Measurements from ENCODE around the gene PTPN22.

Gene PTPN22

GRCh38 chr1:113804421-113805255, 66.9 kb downstream of the PTPN22 start:
- Mint-ChIP-seq H3K36me3 (peaks cover 42% of the 10 kb centered on the region), H3K4me1 (peaks cover 77% of the 10 kb centered on the region), H3K9me3 (no peaks in the 10 kb centered on the region), H3K27ac (no peak overlapping the region), H3K4me3 (peak overlapping the region; percentile 36)
- no peak for DNase-seq (ENCODE audit: low spot score in 2 of 2)
- ATAC-seq, result peak; percentile 74

GRCh38 chr1:113802367-113803007, 69.0 kb downstream of the PTPN22 start:
- H3K4me3 Mint-ChIP-seq, result peak overlapping the region; percentile 28
- DNase-seq (ENCODE audit: low spot score in 2 of 2), result no peak
- peak; percentile 90 for ATAC-seq
- H3K4me1 Mint-ChIP-seq, result peaks cover 68% of the 10 kb centered on the region
- no peaks in the 10 kb centered on the region for H3K9me3 Mint-ChIP-seq
- peaks cover 38% of the 10 kb centered on the region for H3K36me3 Mint-ChIP-seq
- no peak overlapping the region for H3K27ac Mint-ChIP-seq

GRCh38 chr1:113800487-113800886, 71.0 kb downstream of the PTPN22 start:
- Mint-ChIP-seq H3K9me3 (no peaks in the 10 kb centered on the region), H3K36me3 (peaks cover 39% of the 10 kb centered on the region), H3K27ac (no peak overlapping the region), H3K4me1 (peaks cover 57% of the 10 kb centered on the region), H3K4me3 (peak overlapping the region; percentile 11)
- DNase-seq (ENCODE audit: low spot score in 2 of 2) (no peak), ATAC-seq (no peak)

GRCh38 chr1:113797472-113797871, 74.0 kb downstream of the PTPN22 start:
- Mint-ChIP-seq H3K4me3 (no peak overlapping the region), H3K4me1 (peaks cover 51% of the 10 kb centered on the region)

GRCh38 chr1:113793878-113794834, 77.4 kb downstream of the PTPN22 start:
- Mint-ChIP-seq H3K4me1 (peaks cover 51% of the 10 kb centered on the region), H3K4me3 (no peak overlapping the region), H3K9me3 (no peaks in the 10 kb centered on the region), H3K27ac (peak overlapping the region; percentile 4), H3K36me3 (peaks cover 51% of the 10 kb centered on the region)
- DNase-seq (ENCODE audit: low spot score in 2 of 2) (no peak), ATAC-seq (no peak)

More at GRCh38 chr1:113797472-113797871, 74.0 kb downstream of the PTPN22 start:
- no peaks in the 10 kb centered on the region for H3K9me3 Mint-ChIP-seq
- DNase-seq (ENCODE audit: low spot score in 2 of 2) (no peak), ATAC-seq (no peak)
- no peak overlapping the region for H3K27ac Mint-ChIP-seq
- peaks cover 51% of the 10 kb centered on the region for H3K36me3 Mint-ChIP-seq

GRCh38 chr1:113792986-113793385, 78.5 kb downstream of the PTPN22 start:
- DNase-seq (ENCODE audit: low spot score in 2 of 2) (no peak), ATAC-seq (no peak)
- no peak overlapping the region for H3K4me3 Mint-ChIP-seq
- peaks cover under 1% of the 10 kb centered on the region for H3K9me3 Mint-ChIP-seq
- peaks cover 51% of the 10 kb centered on the region for H3K4me1 Mint-ChIP-seq
- peaks cover 52% of the 10 kb centered on the region for H3K36me3 Mint-ChIP-seq
- H3K27ac Mint-ChIP-seq, result peak overlapping the region; percentile 80

- DNase-seq (ENCODE audit: low spot score in 2 of 2) (no peak), ATAC-seq (peak; percentile 71)
- peak overlapping the region; percentile 80 for H3K27ac Mint-ChIP-seq
- H3K36me3 Mint-ChIP-seq, result peaks cover 51% of the 10 kb centered on the region
- no peak overlapping the region for H3K4me3 Mint-ChIP-seq
- peaks cover 3% of the 10 kb centered on the region for H3K9me3 Mint-ChIP-seq
- peaks cover 56% of the 10 kb centered on the region for H3K4me1 Mint-ChIP-seq
Observed at GRCh38 chr1:113792471-113792870, 79.0 kb downstream of the PTPN22 start.

- no peak overlapping the region for H3K27ac Mint-ChIP-seq
- H3K4me3 Mint-ChIP-seq, result no peak overlapping the region
- H3K36me3 Mint-ChIP-seq, result peaks cover 25% of the 10 kb centered on the region
- peaks cover 68% of the 10 kb centered on the region for H3K4me1 Mint-ChIP-seq
- ATAC-seq (no peak), DNase-seq (ENCODE audit: low spot score in 2 of 2) (no peak)
- H3K9me3 Mint-ChIP-seq, result peaks cover 3% of the 10 kb centered on the region
Observed at GRCh38 chr1:113788802-113789201, 82.7 kb downstream of the PTPN22 start.

- H3K27ac Mint-ChIP-seq, result peak overlapping the region; percentile 60
- H3K9me3 Mint-ChIP-seq, result peaks cover 3% of the 10 kb centered on the region
- H3K4me3 Mint-ChIP-seq, result peak overlapping the region; percentile 8
- ATAC-seq (peak; percentile 56), DNase-seq (ENCODE audit: low spot score in 2 of 2) (no peak)
- peaks cover 58% of the 10 kb centered on the region for H3K4me1 Mint-ChIP-seq
- H3K36me3 Mint-ChIP-seq, result peaks cover 26% of the 10 kb centered on the region
Observed at GRCh38 chr1:113787663-113788062, 83.8 kb downstream of the PTPN22 start.

GRCh38 chr1:113786069-113786468, 85.4 kb downstream of the PTPN22 start:
- no peak overlapping the region for H3K4me3 Mint-ChIP-seq
- no peak overlapping the region for H3K27ac Mint-ChIP-seq
- peaks cover 3% of the 10 kb centered on the region for H3K9me3 Mint-ChIP-seq
- no peak for DNase-seq (ENCODE audit: low spot score in 2 of 2)
- H3K36me3 Mint-ChIP-seq, result peaks cover 26% of the 10 kb centered on the region
- H3K4me1 Mint-ChIP-seq, result peaks cover 47% of the 10 kb centered on the region
- ATAC-seq, result no peak

- peaks cover 33% of the 10 kb centered on the region for H3K4me1 Mint-ChIP-seq
- peak overlapping the region; percentile 66 for H3K4me3 Mint-ChIP-seq
- DNase-seq (ENCODE audit: low spot score in 2 of 2), result peak in 1 of 2 donors; percentile 56
- H3K9me3 Mint-ChIP-seq, result peaks cover 3% of the 10 kb centered on the region
- peaks cover 26% of the 10 kb centered on the region for H3K36me3 Mint-ChIP-seq
- ATAC-seq, result peak; percentile 88
- peak overlapping the region; percentile 95 for H3K27ac Mint-ChIP-seq
Observed at GRCh38 chr1:113784104-113784779, 87.3 kb downstream of the PTPN22 start.

- H3K27ac Mint-ChIP-seq, result peak overlapping the region; percentile 95
- H3K4me3 Mint-ChIP-seq, result peak overlapping the region; percentile 66
Observed at GRCh38 chr1:113783254-113784103, 88.0 kb downstream of the PTPN22 start.

GRCh38 chr1:113782406-113782805, 89.1 kb downstream of the PTPN22 start:
- no peak overlapping the region for H3K27ac Mint-ChIP-seq
- no peak for DNase-seq (ENCODE audit: low spot score in 2 of 2)
- no peak overlapping the region for H3K4me3 Mint-ChIP-seq
- peaks cover 26% of the 10 kb centered on the region for H3K36me3 Mint-ChIP-seq
- H3K4me1 Mint-ChIP-seq, result peaks cover 32% of the 10 kb centered on the region
- H3K9me3 Mint-ChIP-seq, result peaks cover 4% of the 10 kb centered on the region
- ATAC-seq, result no peak

More at GRCh38 chr1:113783254-113784103, 88.0 kb downstream of the PTPN22 start:
- H3K4me1 Mint-ChIP-seq, result peaks cover 38% of the 10 kb centered on the region
- H3K9me3 Mint-ChIP-seq, result peaks cover 6% of the 10 kb centered on the region
- DNase-seq (ENCODE audit: low spot score in 2 of 2) (peak in 1 of 2 donors; percentile 59), ATAC-seq (peak; percentile 86)
- peaks cover 30% of the 10 kb centered on the region for H3K36me3 Mint-ChIP-seq
